Peyer's patch (tissue), 4 donors: Measurements from ENCODE around the gene ENC1. TPM values are rescaled to one million over a fixed set of nuclear protein-coding genes. Genes with fewer than 3 reads are reported as not detected.

ENCODE experiments used
- DNase-seq, 3 donors: peaks; one replicate each; pipeline ENCODE4 v3.0.0-alpha.2; 2017 to 2019
- H3K27ac ChIP-seq, 4 donors: fragments of 200-600 bp; sonication (generic); one replicate each; pipeline ENCODE4 v1.5.1; 2016 to 2019
- H3K27me3 ChIP-seq, 2 donors: fragments of 200-600 bp; sonication (generic); one replicate each; pipeline ENCODE4 v1.5.1; 2019
- H3K36me3 ChIP-seq, 3 donors: fragments of 200-600 bp; sonication (generic); one replicate each; pipeline ENCODE4 v1.5.1; 2016 to 2019
- H3K4me1 ChIP-seq, 4 donors: fragments of 200-600 bp; sonication (generic); one replicate each; pipeline ENCODE4 v1.5.1; 2016 to 2019
- H3K4me3 ChIP-seq, 4 donors: fragments of 200-600 bp; sonication (generic); 1 replicate in 3 of 4; 2 replicates in 1 of 4; pipeline ENCODE4 v1.5.1; 2016 to 2019; ENCODE audit warnings: mild to moderate bottlenecking in 1 of 4
- H3K9me3 ChIP-seq, 4 donors: fragments of 200-600 bp; sonication (generic); one replicate each; pipeline ENCODE4 v1.5.1; 2016 to 2019; ENCODE audit warnings: mild to moderate bottlenecking in 1 of 4
- CTCF ChIP-seq, 6 experiments: fragments of 450-650 bp in 4 of 6; fragments of 200-600 bp in 2 of 6; sonication (generic) in 1 of 6; IDR thresholded peaks; one replicate each; pipeline ENCODE4 v1.5.1; 2017 to 2019; ENCODE audit warnings: antibody characterized with exemption in 6 of 6, mild to moderate bottlenecking in 3 of 6, moderate library complexity in 1 of 6
- POLR2A ChIP-seq, 2 donors: fragments of 450-650 bp; IDR thresholded peaks; one replicate each; pipeline ENCODE4 v1.5.1; 2017; ENCODE audit warnings: antibody characterized with exemption in 2 of 2, mild to moderate bottlenecking in 2 of 2, moderate library complexity in 2 of 2
- total RNA-seq, 4 donors: library from RNA; depleted of rRNA; stranded (reverse); fragments of >200 nt; gene quantifications; one replicate each; pipeline ENCODE4 v1.1.0, GENCODE V29; 2016

The ENC1 gene
- total RNA-seq, 4 donors from 2014 or later = 28.7 to 123 (median 40.0) TPM

DNA sequence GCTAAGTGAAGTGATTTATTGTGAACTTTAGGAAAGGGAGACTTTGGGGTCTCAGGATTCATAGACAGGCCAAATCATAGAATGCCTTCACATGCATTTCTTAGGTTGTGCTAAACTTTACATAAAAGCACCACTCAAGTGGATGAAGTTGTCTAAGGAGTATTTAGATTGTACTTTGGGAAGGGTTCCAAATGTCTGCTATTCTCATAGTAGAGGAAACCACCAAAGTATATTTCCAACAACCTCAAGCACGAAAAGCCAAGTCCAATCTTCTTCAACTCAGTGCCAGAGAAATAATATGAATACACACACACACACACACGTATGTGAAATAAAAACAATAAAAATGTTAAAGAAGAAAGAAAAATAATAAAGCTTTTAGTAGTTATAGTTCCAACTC is 41.8 kb downstream of the ENC1 start:
- TF ChIP-seq CTCF (IDR thresholded peaks at IDR 0.05) (no peak), POLR2A (IDR thresholded peaks at IDR 0.05) (no peak)
- no peaks in the 10 kb centered on the region for H3K9me3 ChIP-seq
- no peak overlapping the region for H3K27ac ChIP-seq
- no peak overlapping the region for H3K4me3 ChIP-seq
- no peak for DNase-seq
- no peaks in the 10 kb centered on the region for H3K36me3 ChIP-seq
- no peaks in the 10 kb centered on the region for H3K4me1 ChIP-seq
- no peaks in the 10 kb centered on the region for H3K27me3 ChIP-seq

DNA sequence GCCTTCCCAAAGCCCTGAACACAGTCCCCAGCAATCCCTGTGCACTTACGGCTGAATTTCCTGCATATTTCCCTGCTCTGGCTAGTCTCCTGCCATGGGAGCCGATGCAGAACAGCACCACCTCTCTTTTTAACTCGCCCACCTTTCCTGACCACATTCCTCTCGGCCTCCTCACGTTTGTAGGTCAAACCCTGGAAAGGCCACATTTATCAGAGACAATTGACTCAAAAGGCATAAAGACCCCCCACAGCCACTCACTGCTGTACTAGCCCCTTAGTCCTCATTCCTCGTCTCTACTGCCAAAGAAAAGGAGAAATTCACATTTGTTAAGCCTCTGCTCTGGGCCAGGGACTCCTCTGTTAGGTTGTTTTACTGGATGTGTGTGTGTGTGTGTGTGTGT is 43.6 kb downstream of the ENC1 start:
- no peaks in the 10 kb centered on the region for H3K4me1 ChIP-seq
- H3K27me3 ChIP-seq = no peaks in the 10 kb centered on the region
- TF ChIP-seq POLR2A (IDR thresholded peaks at IDR 0.05) (no peak), CTCF (IDR thresholded peaks at IDR 0.05) (no peak)
- no peak overlapping the region for H3K4me3 ChIP-seq
- no peak overlapping the region for H3K27ac ChIP-seq
- no peaks in the 10 kb centered on the region for H3K9me3 ChIP-seq
- no peak for DNase-seq
- no peaks in the 10 kb centered on the region for H3K36me3 ChIP-seq

- Histone ChIP-seq H3K27ac (no peak overlapping the region), H3K4me3 (no peak overlapping the region), H3K4me1 (no peaks in the 10 kb centered on the region), H3K27me3 (no peaks in the 10 kb centered on the region), H3K9me3 (no peaks in the 10 kb centered on the region), H3K36me3 (no peaks in the 10 kb centered on the region)
- DNase-seq = no peak
- TF ChIP-seq CTCF (IDR thresholded peaks at IDR 0.05) (no peak), POLR2A (IDR thresholded peaks at IDR 0.05) (no peak)
These were observed 45.2 kb downstream of the ENC1 start for GRCh38 chr5:74595143-74595925.

- Histone ChIP-seq H3K27ac (no peak overlapping the region), H3K4me1 (peaks cover 0 to 3% (median 0%) of the 10 kb centered on the region in 4 donors), H3K9me3 (no peaks in the 10 kb centered on the region), H3K27me3 (no peaks in the 10 kb centered on the region), H3K4me3 (no peak overlapping the region), H3K36me3 (no peaks in the 10 kb centered on the region)
- no peak for TF ChIP-seq CTCF (IDR thresholded peaks at IDR 0.05)
- DNase-seq = no peak
These were observed 46.1 kb downstream of the ENC1 start for GRCh38 chr5:74594137-74595040.

- no peak overlapping the region for H3K27ac ChIP-seq
- no peaks in the 10 kb centered on the region for H3K36me3 ChIP-seq
- DNase-seq = no peak
- H3K9me3 ChIP-seq = no peaks in the 10 kb centered on the region
- H3K4me1 ChIP-seq = peaks cover 0 to 10% (median 0%) of the 10 kb centered on the region in 4 donors
- TF ChIP-seq POLR2A (IDR thresholded peaks at IDR 0.05) (no peak), CTCF (IDR thresholded peaks at IDR 0.05) (no peak)
- no peak overlapping the region for H3K4me3 ChIP-seq
- H3K27me3 ChIP-seq = no peaks in the 10 kb centered on the region
These were observed 51.1 kb downstream of the ENC1 start for GRCh38 chr5:74589204-74590056.
